ENCODE measurements around the gene TUBA3D.
A peak's percentile ranks its signal among the peaks of the same experiment; 100 is the strongest.
"Not testable (repeated sequence)": the region's sequence is repeated elsewhere in the genome, so short reads cannot be mapped to it uniquely, and the experiment has no call there.

The TUBA3D gene

GRCh38 chr2:131520526-131520925 is 44.6 kb downstream of the TUBA3D start:
- Histone ChIP-seq H3K9me3 (ENCODE audit: control extremely low read depth in 1 of 5, control insufficient read depth in 4 of 5, insufficient read depth in 2 of 5, low read depth in 1 of 5, low read length in 4 of 5) (no peaks in the 10 kb centered on the region), H3K4me3 (ENCODE audit: control insufficient read depth in 1 of 7, extremely low read depth in 1 of 7, insufficient read depth in 4 of 7, low read depth in 2 of 7, low read length in 6 of 7) (no peak overlapping the region), H3K36me3 (ENCODE audit: control insufficient read depth in 4 of 4, insufficient read depth in 4 of 4, low read length in 3 of 4) (peaks cover 0 to 34% (median 14%) of the 10 kb centered on the region in 4 experiments), H3K27me3 (replicated peaks in 2 of 5; ENCODE audit: control insufficient read depth in 4 of 5, insufficient read depth in 5 of 5, low read length in 4 of 5) (peaks cover 0 to 4% (median 0%) of the 10 kb centered on the region in 5 experiments), H3K4me1 (ENCODE audit: control extremely low read depth in 1 of 4, control insufficient read depth in 4 of 4, insufficient read depth in 4 of 4, low read length in 3 of 4) (no peaks in the 10 kb centered on the region), H3K27ac (ENCODE audit: insufficient read depth in 1 of 2, low read depth in 1 of 2, low read length in 2 of 2, poor library complexity in 1 of 2, severe bottlenecking in 2 of 2) (no peak overlapping the region)
- CTCF ChIA-PET, result no interaction called here
- no peak for DNase-seq
- POLR2A ChIA-PET, result no interaction called here
- WGBS (ENCODE audit: insufficient coverage), result 92% methylated on average over 10 of the region's 10 CpGs

- H3K9me3 ChIP-seq (ENCODE audit: control extremely low read depth in 1 of 5, control insufficient read depth in 4 of 5, insufficient read depth in 2 of 5, low read depth in 1 of 5, low read length in 4 of 5); DNase-seq; CTCF ChIA-PET; H3K27ac ChIP-seq (ENCODE audit: insufficient read depth in 1 of 2, low read depth in 1 of 2, low read length in 2 of 2, poor library complexity in 1 of 2, severe bottlenecking in 2 of 2); POLR2A ChIA-PET; H3K27me3 ChIP-seq (replicated peaks in 2 of 5; ENCODE audit: control insufficient read depth in 4 of 5, insufficient read depth in 5 of 5, low read length in 4 of 5); H3K4me3 ChIP-seq (ENCODE audit: control insufficient read depth in 1 of 7, extremely low read depth in 1 of 7, insufficient read depth in 4 of 7, low read depth in 2 of 7, low read length in 6 of 7); H3K4me1 ChIP-seq (ENCODE audit: control extremely low read depth in 1 of 4, control insufficient read depth in 4 of 4, insufficient read depth in 4 of 4, low read length in 3 of 4): not testable (repeated sequence)
- H3K36me3 ChIP-seq (ENCODE audit: control insufficient read depth in 4 of 4, insufficient read depth in 4 of 4, low read length in 3 of 4), result peaks cover 0 to 30% (median 13%) of the 10 kb centered on the region in 4 experiments
- WGBS (ENCODE audit: insufficient coverage), result 93% methylated on average over 5 of the region's 6 CpGs
Observed at GRCh38 chr2:131521524-131521923, 45.6 kb downstream of the TUBA3D start.

- no peaks in the 10 kb centered on the region for H3K4me1 ChIP-seq (ENCODE audit: control extremely low read depth in 1 of 4, control insufficient read depth in 4 of 4, insufficient read depth in 4 of 4, low read length in 3 of 4)
- CTCF ChIA-PET, result no interaction called here
- no peak overlapping the region for H3K4me3 ChIP-seq (ENCODE audit: control insufficient read depth in 1 of 7, extremely low read depth in 1 of 7, insufficient read depth in 4 of 7, low read depth in 2 of 7, low read length in 6 of 7)
- DNase-seq, result no peak
- POLR2A ChIA-PET, result no interaction called here
- H3K9me3 ChIP-seq (ENCODE audit: control extremely low read depth in 1 of 5, control insufficient read depth in 4 of 5, insufficient read depth in 2 of 5, low read depth in 1 of 5, low read length in 4 of 5), result no peaks in the 10 kb centered on the region
- WGBS (ENCODE audit: insufficient coverage), result 97% methylated on average over 13 of the region's 20 CpGs
- H3K27ac ChIP-seq (ENCODE audit: insufficient read depth in 1 of 2, low read depth in 1 of 2, low read length in 2 of 2, poor library complexity in 1 of 2, severe bottlenecking in 2 of 2), result no peak overlapping the region
- peaks cover 0 to 27% (median 13%) of the 10 kb centered on the region in 4 experiments for H3K36me3 ChIP-seq (ENCODE audit: control insufficient read depth in 4 of 4, insufficient read depth in 4 of 4, low read length in 3 of 4)
- peaks cover 0 to 6% (median 0%) of the 10 kb centered on the region in 5 experiments for H3K27me3 ChIP-seq (replicated peaks in 2 of 5; ENCODE audit: control insufficient read depth in 4 of 5, insufficient read depth in 5 of 5, low read length in 4 of 5)
Observed at GRCh38 chr2:131521961-131522781, 46.3 kb downstream of the TUBA3D start.

- H3K27me3 ChIP-seq (replicated peaks in 2 of 5; ENCODE audit: control insufficient read depth in 4 of 5, insufficient read depth in 5 of 5, low read length in 4 of 5), result peaks cover 0 to 26% (median 3%) of the 10 kb centered on the region in 5 experiments
- CTCF ChIA-PET; POLR2A ChIA-PET; H3K9me3 ChIP-seq (ENCODE audit: control extremely low read depth in 1 of 5, control insufficient read depth in 4 of 5, insufficient read depth in 2 of 5, low read depth in 1 of 5, low read length in 4 of 5); H3K36me3 ChIP-seq (ENCODE audit: control insufficient read depth in 4 of 4, insufficient read depth in 4 of 4, low read length in 3 of 4); H3K4me1 ChIP-seq (ENCODE audit: control extremely low read depth in 1 of 4, control insufficient read depth in 4 of 4, insufficient read depth in 4 of 4, low read length in 3 of 4); DNase-seq; H3K27ac ChIP-seq (ENCODE audit: insufficient read depth in 1 of 2, low read depth in 1 of 2, low read length in 2 of 2, poor library complexity in 1 of 2, severe bottlenecking in 2 of 2); H3K4me3 ChIP-seq (ENCODE audit: control insufficient read depth in 1 of 7, extremely low read depth in 1 of 7, insufficient read depth in 4 of 7, low read depth in 2 of 7, low read length in 6 of 7): not testable (repeated sequence)
- 90% methylated on average over 2 of the region's 2 CpGs for WGBS (ENCODE audit: insufficient coverage)
Observed at GRCh38 chr2:131525256-131525655, 49.3 kb downstream of the TUBA3D start.

- DNase-seq, result peak in 2 of 3 donors; percentile 18 to 31
- H3K9me3 ChIP-seq (ENCODE audit: control extremely low read depth in 1 of 5, control insufficient read depth in 4 of 5, insufficient read depth in 2 of 5, low read depth in 1 of 5, low read length in 4 of 5); POLR2A ChIA-PET; CTCF ChIA-PET; H3K36me3 ChIP-seq (ENCODE audit: control insufficient read depth in 4 of 4, insufficient read depth in 4 of 4, low read length in 3 of 4); H3K4me1 ChIP-seq (ENCODE audit: control extremely low read depth in 1 of 4, control insufficient read depth in 4 of 4, insufficient read depth in 4 of 4, low read length in 3 of 4); H3K27ac ChIP-seq (ENCODE audit: insufficient read depth in 1 of 2, low read depth in 1 of 2, low read length in 2 of 2, poor library complexity in 1 of 2, severe bottlenecking in 2 of 2): not testable (repeated sequence)
- WGBS (ENCODE audit: insufficient coverage), result 56% methylated on average over 20 of the region's 47 CpGs
- peaks cover 0 to 26% (median 3%) of the 10 kb centered on the region in 5 experiments for H3K27me3 ChIP-seq (replicated peaks in 2 of 5; ENCODE audit: control insufficient read depth in 4 of 5, insufficient read depth in 5 of 5, low read length in 4 of 5)
- peak within 1 kb of the TSS in 4 of 7 experiments; percentile 25 to 67 (median 44) for H3K4me3 ChIP-seq (ENCODE audit: control insufficient read depth in 1 of 7, extremely low read depth in 1 of 7, insufficient read depth in 4 of 7, low read depth in 2 of 7, low read length in 6 of 7)
Observed at GRCh38 chr2:131527131-131528001, 51.4 kb downstream of the TUBA3D start, which contains the start of gene CCDC74A. TSS of gene CCDC74A (plus strand) at chr2:131527888. CDS start at chr2:131527971, 83 bp downstream.

GRCh38 chr2:131528981-131529863 is 53.3 kb downstream of the TUBA3D start:
- H3K4me1 ChIP-seq (ENCODE audit: control extremely low read depth in 1 of 4, control insufficient read depth in 4 of 4, insufficient read depth in 4 of 4, low read length in 3 of 4); H3K9me3 ChIP-seq (ENCODE audit: control extremely low read depth in 1 of 5, control insufficient read depth in 4 of 5, insufficient read depth in 2 of 5, low read depth in 1 of 5, low read length in 4 of 5); CTCF ChIA-PET; DNase-seq; H3K36me3 ChIP-seq (ENCODE audit: control insufficient read depth in 4 of 4, insufficient read depth in 4 of 4, low read length in 3 of 4); POLR2A ChIA-PET; H3K4me3 ChIP-seq (ENCODE audit: control insufficient read depth in 1 of 7, extremely low read depth in 1 of 7, insufficient read depth in 4 of 7, low read depth in 2 of 7, low read length in 6 of 7); H3K27ac ChIP-seq (ENCODE audit: insufficient read depth in 1 of 2, low read depth in 1 of 2, low read length in 2 of 2, poor library complexity in 1 of 2, severe bottlenecking in 2 of 2): not testable (repeated sequence)
- 59% methylated on average over 19 of the region's 26 CpGs for WGBS (ENCODE audit: insufficient coverage)
- H3K27me3 ChIP-seq (replicated peaks in 2 of 5; ENCODE audit: control insufficient read depth in 4 of 5, insufficient read depth in 5 of 5, low read length in 4 of 5), result peaks cover 0 to 26% (median 3%) of the 10 kb centered on the region in 5 experiments
